Parathyroid adenoma (tissue), 2 donors: Measurements from ENCODE around the gene DAZAP1.

Source experiments
- H2AFZ ChIP-seq: fragments of 300-600 bp; sonication (generic); one replicate; pipeline ENCODE4 v1.7.0; 2017; ENCODE audit warnings: antibody characterized with exemption, mild to moderate bottlenecking
- H3K27ac ChIP-seq: fragments of 300-600 bp; sonication (generic); one replicate; pipeline ENCODE4 v1.7.0; 2017
- H3K27me3 ChIP-seq: fragments of 300-600 bp; sonication (generic); one replicate; pipeline ENCODE4 v1.7.0; 2017; ENCODE audit warnings: low read length; ENCODE audit not compliant: control insufficient read depth, insufficient read depth
- H3K36me3 ChIP-seq: fragments of 300-600 bp; sonication (generic); one replicate; pipeline ENCODE4 v1.7.0; 2017; ENCODE audit warnings: low read length; ENCODE audit not compliant: control insufficient read depth, insufficient read depth
- H3K4me1 ChIP-seq: fragments of 300-600 bp; sonication (generic); one replicate; pipeline ENCODE4 v1.7.0; 2017; ENCODE audit warnings: control low read depth
- H3K4me2 ChIP-seq: fragments of 300-600 bp; sonication (generic); one replicate; pipeline ENCODE4 v1.7.0; 2017; ENCODE audit warnings: low read length
- H3K4me3 ChIP-seq: fragments of 300-600 bp; sonication (generic); one replicate; pipeline ENCODE4 v1.7.0; 2017; ENCODE audit warnings: low read depth, low read length
- H3K79me2 ChIP-seq: fragments of 300-600 bp; sonication (generic); one replicate; pipeline ENCODE4 v1.7.0; 2017; ENCODE audit warnings: control low read depth
- H3K9ac ChIP-seq: fragments of 300-600 bp; sonication (generic); one replicate; pipeline ENCODE4 v1.7.0; 2017; ENCODE audit warnings: mild to moderate bottlenecking
- H3K9me3 ChIP-seq: fragments of 300-600 bp; sonication (generic); one replicate; pipeline ENCODE4 v1.7.0; 2017; ENCODE audit warnings: low read length; ENCODE audit not compliant: control insufficient read depth
- CTCF ChIP-seq: fragments of 300-600 bp; sonication (generic); IDR thresholded peaks from one replicate; pipeline ENCODE4 v1.7.0; 2017; ENCODE audit warnings: antibody characterized with exemption, mild to moderate bottlenecking
- donor health status: primary hyperparathyroidism.

The DAZAP1 gene

GRCh38 chr19:1424192-1424955, 17.0 kb downstream of the DAZAP1 start:
- no peak overlapping the region for H3K9ac ChIP-seq
- H3K27ac ChIP-seq, result no peak overlapping the region
- H3K79me2 ChIP-seq, result peaks cover 37% of the 10 kb centered on the region
- TF ChIP-seq CTCF, result no peak
- no peaks in the 10 kb centered on the region for H3K4me1 ChIP-seq
- no peaks in the 10 kb centered on the region for H3K9me3 ChIP-seq
- no peak overlapping the region for H3K4me2 ChIP-seq
- no peak overlapping the region for H3K4me3 ChIP-seq
- H3K27me3 ChIP-seq, result no peaks in the 10 kb centered on the region
- H3K36me3 ChIP-seq, result no peaks in the 10 kb centered on the region
- H2AFZ ChIP-seq, result no peak overlapping the region

DNA sequence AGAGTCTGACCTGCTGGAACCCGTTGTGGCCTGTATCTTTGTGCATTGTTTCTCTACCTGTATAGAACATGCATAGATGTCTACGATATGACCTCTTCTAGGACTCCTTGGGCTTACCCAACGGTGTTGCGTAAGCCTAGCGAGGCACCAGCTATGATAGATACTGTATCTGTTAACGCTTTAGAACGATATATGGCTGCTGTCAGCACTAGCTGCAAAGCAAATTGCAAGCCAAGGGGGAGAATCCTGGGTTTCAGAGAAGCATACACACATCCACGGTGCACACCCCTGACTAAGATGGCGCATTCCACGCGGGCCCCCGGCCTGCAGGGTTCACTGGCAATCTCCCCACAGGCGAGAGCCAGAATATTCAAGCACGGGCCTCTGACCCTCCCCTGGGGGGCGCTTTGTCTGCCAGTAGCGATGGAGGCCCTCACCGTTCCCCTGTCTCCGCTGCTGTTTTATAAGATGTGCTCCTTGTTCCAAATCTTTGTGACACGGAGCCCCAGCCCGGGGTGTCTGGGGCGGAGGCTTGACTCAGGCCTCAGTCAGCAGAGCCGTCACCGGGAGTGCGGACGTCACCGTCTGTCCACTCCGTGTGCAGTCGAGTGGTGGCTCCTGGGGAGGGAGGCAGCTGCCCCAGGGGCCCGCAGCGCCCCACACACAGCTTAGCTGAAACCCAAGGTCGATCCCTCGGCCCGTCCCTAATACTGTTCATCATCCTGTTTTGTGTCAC, 17.9 kb downstream of the DAZAP1 start:
- no peaks in the 10 kb centered on the region for H3K36me3 ChIP-seq
- no peaks in the 10 kb centered on the region for H3K4me1 ChIP-seq
- no peak overlapping the region for H3K27ac ChIP-seq
- no peak for TF ChIP-seq CTCF
- H3K9me3 ChIP-seq, result no peaks in the 10 kb centered on the region
- no peak overlapping the region for H3K9ac ChIP-seq
- H3K79me2 ChIP-seq, result peaks cover 35% of the 10 kb centered on the region
- no peak overlapping the region for H3K4me2 ChIP-seq
- no peak overlapping the region for H2AFZ ChIP-seq
- no peak overlapping the region for H3K4me3 ChIP-seq
- no peaks in the 10 kb centered on the region for H3K27me3 ChIP-seq

DNA sequence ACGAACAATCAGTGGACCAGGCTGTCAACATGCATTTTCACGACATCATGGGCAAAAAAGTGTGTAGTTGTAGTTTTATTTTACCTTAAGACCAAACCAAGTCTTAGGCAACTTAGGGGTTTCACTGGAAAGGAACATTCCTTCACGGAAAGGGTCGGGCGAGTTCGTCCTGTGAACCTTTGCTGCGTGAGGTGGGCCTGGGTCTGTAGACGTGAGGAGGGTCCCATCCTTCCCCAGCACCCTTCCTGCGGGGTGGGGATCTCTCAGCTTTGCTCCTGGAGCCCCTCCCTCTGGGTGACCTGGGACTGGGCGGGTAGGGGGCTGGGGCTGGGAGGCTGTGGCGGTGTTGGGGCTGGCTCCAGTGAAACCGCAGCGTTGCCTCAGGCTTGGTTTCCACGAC, 18.5 kb downstream of the DAZAP1 start:
- H3K4me1 ChIP-seq, result no peaks in the 10 kb centered on the region
- no peak overlapping the region for H3K4me3 ChIP-seq
- no peaks in the 10 kb centered on the region for H3K9me3 ChIP-seq
- H3K36me3 ChIP-seq, result no peaks in the 10 kb centered on the region
- no peak overlapping the region for H3K4me2 ChIP-seq
- peaks cover 33% of the 10 kb centered on the region for H3K79me2 ChIP-seq
- no peak for TF ChIP-seq CTCF
- no peak overlapping the region for H3K27ac ChIP-seq
- H3K27me3 ChIP-seq, result no peaks in the 10 kb centered on the region
- no peak overlapping the region for H2AFZ ChIP-seq
- no peak overlapping the region for H3K9ac ChIP-seq

GRCh38 chr19:1426736-1427135, 19.4 kb downstream of the DAZAP1 start:
- TF ChIP-seq CTCF, result no peak
- no peak overlapping the region for H3K4me2 ChIP-seq
- no peaks in the 10 kb centered on the region for H3K36me3 ChIP-seq

More at GRCh38 chr19:1426736-1427135, 19.4 kb downstream of the DAZAP1 start:
- Histone ChIP-seq H3K4me3 (no peak overlapping the region), H3K27me3 (no peaks in the 10 kb centered on the region), H3K9me3 (no peaks in the 10 kb centered on the region), H3K4me1 (no peaks in the 10 kb centered on the region), H2AFZ (no peak overlapping the region), H3K27ac (no peak overlapping the region), H3K79me2 (peaks cover 28% of the 10 kb centered on the region), H3K9ac (no peak overlapping the region)
